ACHN (cell line): ENCODE measurements around the gene TMEM143.
A peak's percentile ranks its signal among the peaks of the same experiment; 100 is the strongest.

Source experiments
- DNase-seq: peaks from one replicate; pipeline ENCODE4 v3.0.0-alpha.2; 2015
- in situ Hi-C: cut with HindIII; loops from 2 replicates; pipeline ENCODE4 v1.10.0; 2017; ENCODE audit warnings: low sequenced_read_pairs, low pct_ligation_motif_present, low pct_unique_long_range_greater_than_20kb

The TMEM143 gene

DNA sequence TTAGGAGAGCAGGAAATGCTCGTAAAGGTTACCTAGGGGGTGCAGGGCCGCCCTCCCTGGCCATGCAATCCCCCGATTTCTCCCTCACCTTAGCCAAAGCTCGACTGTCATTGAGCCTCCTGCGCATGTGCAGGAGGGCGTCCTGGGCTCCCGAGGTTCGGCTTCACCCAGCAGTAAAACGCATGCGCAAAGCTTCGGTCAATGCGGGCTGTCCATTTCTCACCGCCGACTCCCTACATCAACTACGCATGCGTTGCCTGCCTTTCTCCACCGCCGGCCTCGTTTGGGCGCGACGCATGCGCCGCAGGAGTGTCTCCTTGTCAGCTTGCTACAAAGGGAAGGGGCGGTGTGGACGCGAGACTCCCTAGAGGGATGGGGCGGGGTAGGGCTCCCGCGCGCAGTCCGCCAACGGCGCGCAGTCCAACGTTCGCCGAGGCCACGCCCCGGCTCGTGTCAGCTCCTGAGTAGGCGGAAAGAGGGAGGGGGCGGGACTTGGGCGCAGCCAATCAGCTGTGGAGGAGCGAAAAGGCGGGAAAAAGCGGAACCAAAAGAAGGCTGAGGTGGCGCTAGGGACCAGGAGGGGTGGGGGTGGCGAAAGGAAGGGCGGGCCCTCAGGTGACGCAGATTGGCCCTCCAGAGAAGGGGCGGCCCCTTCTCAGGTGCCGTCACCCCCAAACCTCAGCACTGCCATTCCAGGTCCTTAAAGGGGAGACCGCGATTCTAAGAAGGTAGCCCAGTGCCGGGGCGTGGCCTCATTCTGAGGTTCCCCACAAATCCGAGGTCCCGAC lies at the start of gene TMEM143, which contains the start of gene SYNGR4:
Gene TMEM143 (minus strand): TSS at position 131 of the 788 bp plus-strand sequence. CDS start 20 bp downstream, at position 111.
Gene SYNGR4 (plus strand): TSS at position 558 of the 788 bp plus-strand sequence. CDS start 1,476 bp downstream, outside the sequence.
- DNase-seq: peak; percentile 98
- in situ Hi-C loops: no loop called here

DNA sequence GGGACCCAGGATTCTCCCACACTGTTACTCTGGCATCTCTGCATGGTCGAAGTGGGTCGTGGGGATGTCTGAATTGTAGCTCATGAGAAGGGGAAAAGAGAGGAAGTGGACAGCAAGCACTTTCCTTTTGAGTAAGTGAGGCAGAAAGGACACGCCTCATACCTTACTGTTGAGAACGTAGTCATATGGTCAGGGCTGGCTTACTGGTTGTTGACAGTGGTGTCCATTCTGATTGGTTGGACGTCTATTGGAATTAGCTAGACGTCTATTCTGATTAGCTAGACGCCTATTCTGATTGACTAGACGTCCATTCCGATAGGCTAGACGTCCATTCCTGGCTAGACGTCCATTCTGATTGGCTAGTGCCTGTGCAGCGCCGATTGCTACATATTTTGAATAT lies 42.1 kb upstream of the TMEM143 start:
- DNase-seq: no peak
- in situ Hi-C loops: no loop called here

DNA sequence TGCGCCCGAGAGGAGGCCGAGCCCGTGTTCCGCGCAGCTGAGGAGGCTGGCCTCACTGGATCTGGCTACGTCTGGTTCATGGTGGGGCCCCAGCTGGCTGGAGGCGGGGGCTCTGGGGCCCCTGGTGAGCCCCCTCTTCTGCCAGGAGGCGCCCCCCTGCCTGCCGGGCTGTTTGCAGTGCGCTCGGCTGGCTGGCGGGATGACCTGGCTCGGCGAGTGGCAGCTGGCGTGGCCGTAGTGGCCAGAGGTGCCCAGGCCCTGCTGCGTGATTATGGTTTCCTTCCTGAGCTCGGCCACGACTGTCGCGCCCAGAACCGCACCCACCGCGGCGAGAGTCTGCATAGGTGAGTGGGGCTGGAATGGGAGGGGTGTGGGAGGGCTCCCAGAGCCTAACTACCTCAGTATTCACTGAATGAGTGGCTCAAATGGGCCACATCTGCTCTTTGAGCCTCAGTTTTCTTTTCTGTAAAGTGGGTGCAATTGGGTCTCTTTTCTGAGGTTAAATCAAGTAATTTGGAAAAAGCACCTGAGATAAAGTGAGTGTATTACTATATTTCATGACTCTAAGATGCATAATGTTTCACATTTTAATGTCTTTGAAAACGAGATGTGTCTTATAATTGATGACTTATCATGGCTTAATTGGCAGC lies 41.4 kb upstream of the TMEM143 start:
- DNase-seq: no peak
- in situ Hi-C loops: no loop called here

DNA sequence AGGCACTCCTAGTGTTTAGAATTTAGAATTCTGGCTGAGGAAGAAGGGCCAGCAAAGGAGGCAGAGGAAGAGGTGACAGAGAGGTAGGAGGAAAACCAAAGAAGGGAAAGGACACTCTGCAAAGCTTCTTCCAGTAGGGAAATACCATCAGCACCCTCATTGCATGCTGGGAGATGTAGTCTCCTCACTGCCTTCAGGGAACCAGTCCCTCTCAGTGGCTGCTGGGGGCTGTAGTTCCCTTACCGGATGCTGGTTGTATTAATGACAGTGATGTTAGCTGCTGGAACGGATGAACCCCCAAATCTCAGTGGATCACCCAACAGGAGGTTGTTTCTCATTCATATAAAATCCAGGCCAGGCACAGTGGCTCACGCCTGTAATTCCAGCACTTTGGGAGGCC lies 39.9 kb upstream of the TMEM143 start:
- in situ Hi-C loops: no loop called here
- DNase-seq: peak; percentile 57

DNA sequence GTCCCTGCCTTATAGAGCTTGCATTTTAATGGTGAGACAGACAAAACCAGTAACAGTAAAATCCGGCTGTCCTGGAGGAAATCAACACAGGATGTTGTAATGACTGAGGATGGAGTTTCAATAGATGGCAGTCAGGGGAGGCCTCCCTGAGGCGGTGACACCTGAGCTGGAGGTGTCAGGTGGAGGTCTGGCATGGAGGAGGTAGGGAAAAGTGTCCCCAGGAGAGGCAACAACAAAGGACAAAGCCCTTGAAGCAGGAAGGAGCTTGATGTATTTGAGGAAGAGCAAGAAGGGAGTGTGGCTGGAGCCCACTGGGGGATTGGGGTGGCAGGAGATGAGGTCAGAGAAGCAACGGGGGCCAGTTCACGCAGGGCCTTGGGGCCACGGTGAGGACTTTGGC lies 37.5 kb upstream of the TMEM143 start:
- in situ Hi-C loops: no loop called here

DNA sequence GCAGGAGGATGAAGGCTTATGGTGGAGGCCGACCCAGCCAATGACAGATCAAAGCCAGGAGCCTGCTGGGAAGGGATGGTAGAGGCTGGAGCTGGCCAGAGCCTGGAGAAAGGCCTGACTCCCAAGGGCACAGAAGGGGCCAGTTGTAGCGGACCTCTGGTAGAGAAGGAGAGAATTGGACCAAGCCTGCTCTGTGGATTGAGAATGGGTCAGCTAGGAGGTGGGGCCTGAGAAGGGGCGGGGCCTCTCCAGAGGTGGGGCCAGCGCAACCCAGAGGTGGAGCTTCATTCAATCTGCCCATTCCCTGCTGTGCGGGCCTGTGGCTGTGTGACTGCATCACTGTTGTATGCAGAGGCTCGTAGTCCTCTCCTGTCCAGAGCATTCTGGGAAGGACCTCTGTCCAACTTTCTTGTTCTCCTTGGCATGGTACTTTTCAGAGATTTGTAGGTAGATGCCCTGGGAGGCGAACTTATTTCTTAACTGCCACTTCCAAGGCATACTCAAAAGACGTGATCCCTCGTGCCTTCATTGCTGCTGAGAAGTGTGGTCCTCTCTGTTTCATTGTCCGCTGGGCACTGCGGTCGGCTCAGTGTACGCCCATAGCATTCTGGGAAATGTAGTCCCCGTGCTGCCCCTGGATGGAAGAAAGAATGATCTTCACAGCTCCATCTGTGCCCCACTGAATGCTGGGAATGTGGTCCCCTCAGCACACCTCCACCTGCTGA lies 36.4 kb upstream of the TMEM143 start:
- in situ Hi-C loops: no loop called here
- DNase-seq: no peak

More for the DNA sequence above, 37.5 kb upstream of the TMEM143 start:
- DNase-seq: no peak

DNA sequence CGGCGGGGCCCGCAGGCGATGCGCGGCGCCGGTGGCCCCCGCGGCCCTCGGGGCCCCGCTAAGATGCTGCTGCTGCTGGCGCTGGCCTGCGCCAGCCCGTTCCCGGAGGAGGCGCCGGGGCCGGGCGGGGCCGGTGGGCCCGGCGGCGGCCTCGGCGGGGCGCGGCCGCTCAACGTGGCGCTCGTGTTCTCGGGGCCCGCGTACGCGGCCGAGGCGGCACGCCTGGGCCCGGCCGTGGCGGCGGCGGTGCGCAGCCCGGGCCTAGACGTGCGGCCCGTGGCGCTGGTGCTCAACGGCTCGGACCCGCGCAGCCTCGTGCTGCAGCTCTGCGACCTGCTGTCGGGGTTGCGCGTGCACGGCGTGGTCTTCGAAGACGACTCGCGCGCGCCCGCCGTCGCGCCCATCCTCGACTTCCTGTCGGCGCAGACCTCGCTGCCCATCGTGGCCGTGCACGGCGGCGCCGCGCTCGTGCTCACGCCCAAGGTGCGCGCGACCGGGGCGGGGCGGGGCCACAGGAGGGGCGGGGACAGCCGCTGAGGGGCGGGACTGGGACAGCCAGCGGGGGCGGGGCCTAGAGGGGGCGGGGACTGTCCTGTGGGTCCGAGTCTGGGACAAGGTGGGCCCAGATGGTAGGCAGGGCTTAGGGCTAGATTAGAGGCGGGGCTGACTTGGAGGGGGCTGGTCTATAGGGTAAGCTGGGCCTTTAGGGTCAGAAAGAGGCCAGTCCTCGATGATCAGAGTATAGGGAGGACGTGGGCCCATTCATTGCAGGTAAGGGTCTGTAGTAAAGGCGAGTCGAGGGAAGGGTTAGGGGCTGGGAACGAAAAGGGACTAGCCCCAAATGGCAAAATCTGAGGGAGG lies 34.9 kb upstream of the TMEM143 start:
- DNase-seq: peak; percentile 64

DNA sequence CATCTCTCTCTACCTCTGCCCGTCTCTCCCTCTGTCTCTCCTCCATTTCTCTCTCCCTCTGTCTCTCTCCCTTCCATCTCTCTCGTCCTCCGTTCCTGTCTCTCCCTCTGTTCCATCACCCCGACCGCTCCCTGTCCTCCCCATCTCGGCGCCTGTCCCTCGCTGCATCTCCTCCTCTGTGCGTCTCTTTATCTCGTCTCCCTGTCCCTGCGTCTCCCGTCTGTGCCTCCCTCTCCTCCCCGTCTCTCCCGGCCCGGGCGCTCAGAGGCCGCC lies 34.3 kb upstream of the TMEM143 start:
- in situ Hi-C loops: no loop called here
- no peak for DNase-seq

More for the DNA sequence above, 34.9 kb upstream of the TMEM143 start:
- in situ Hi-C loops: no loop called here

DNA sequence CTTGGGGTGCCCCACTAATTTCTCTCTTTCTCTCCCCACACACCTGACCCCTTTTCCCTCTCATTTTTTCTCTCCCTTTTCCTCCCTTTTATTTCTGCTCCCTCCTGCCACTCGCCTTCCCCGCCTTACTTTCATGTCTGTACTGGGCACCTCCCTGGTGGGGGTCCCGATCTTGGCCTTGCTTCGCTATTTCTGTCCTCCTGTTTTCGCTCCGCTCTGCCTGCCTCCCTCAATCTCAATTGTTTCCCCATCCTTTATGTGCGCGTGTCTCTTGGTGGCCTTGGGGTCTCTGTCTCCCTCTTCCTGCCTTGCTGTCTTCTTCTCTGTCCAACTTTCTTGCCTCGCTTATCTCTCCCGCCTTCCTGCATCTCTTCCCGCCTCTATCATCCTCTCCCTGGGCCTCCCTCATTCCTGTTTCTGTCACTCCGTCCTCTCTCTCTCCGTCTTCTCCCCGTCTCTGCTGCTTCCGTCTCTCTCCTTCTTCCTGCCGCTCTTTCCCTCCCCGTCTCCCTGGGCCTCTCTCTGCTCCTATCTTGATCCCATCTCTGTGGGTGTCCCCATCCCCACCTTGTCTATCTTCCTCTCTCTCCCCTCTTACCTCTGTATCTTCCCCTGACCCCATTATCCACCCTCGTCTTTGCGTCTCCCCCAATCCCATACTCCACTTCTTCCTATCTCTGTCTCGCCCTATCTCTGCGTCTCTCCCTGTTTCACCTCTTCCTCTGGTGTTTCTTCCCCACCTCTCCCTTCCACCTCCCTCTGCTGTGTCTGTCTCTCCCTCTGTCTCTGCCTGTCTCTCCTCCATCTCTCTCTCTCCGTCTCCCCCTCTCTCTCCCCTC lies 33.7 kb upstream of the TMEM143 start:
- in situ Hi-C loops: no loop called here
- DNase-seq: no peak

DNA sequence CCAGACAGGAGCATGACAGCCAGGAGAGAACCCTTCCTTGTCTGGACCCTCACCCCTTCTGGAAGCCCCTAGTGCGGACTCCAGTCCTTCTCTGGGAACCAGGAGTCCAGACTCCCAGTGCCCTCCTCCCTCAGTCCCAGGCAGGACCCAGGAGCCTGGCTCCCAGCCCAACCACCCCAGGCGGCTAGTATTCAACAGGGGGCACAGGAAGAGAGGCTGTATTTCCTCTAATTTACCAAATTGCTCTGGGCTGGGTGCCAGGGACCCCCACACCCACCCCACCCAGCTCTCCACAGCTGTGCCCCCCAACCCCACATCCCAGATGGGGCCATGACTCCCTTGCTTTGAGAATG lies 33.1 kb upstream of the TMEM143 start:
- DNase-seq: no peak
- in situ Hi-C loops: no loop called here

DNA sequence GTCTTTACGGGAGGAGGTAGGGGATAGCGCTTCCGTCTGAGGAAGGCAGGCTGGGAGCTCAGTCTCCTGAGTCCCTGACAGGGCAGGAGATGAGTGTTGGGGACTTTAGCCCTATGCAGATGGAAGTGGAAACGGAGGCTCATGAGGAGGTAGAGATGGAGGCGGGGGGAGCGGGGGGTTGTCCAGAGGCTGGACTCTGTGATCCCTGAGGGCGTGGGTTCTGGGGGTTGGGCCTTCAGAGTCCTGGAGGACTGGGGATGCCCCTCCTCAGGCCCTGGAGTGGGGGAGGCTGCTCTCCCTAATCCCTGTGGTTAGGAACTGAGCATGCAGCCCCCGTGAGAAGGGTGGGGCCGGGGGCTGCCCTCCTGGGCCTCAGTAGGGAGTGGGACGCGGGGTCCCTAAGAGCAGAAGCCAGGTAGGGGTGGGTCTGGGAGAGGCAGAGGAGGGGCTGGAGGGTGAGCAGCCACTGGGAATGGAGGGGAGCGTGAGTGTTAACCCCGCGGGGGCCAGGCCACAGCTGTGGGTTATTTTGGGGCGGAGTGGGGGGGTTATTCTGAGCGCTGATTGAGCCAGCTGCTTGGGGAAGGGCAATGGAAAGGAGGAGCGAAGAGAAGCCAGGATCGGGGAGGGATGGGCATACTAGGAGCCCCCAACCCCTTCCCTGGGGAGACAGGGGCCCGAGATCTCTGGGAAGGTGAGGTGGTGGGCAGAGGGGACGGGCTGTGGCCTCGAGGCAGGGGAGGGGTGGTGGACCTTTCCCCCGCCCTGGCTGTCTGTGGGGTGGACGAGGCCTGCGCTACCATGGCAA lies 32.5 kb upstream of the TMEM143 start:
- no peak for DNase-seq
- in situ Hi-C loops: no loop called here

DNA sequence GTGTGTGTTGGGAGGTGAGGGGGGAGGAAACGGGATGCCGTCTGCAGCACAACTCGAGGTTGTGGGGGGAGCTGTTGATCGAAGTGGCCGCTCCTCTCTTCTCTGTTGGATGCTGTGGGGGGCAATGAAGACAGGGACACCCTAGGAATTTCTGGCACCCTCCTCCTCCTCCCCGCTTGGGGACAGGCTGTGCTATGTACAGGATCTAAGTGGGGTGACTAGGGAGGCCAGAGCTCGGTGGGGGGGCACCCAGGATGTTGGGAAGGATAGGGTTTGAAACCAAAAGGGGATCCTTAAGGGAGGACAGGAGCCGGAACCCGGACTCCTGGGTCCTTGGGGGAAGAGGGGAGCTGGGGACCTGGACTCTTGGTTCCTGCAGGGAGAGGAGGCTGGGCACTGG lies 31.8 kb upstream of the TMEM143 start:
- in situ Hi-C loops: no loop called here

DNA sequence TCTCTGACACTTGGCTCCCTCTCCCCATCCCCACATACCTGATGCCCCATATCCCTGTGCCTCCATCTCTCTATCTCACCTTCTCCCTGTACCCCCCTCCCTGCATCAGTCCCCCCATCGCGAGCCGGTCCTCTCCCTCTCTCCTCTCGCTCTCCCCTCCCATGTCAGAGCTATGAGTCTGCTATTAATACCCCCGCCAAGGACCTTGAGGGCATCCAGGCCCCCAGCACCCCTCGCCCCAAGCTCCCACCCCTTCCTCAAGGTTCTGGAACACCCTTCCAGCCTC lies 31.4 kb upstream of the TMEM143 start:
- DNase-seq: no peak
- in situ Hi-C loops: no loop called here

More for the DNA sequence above, 31.8 kb upstream of the TMEM143 start:
- DNase-seq: no peak

DNA sequence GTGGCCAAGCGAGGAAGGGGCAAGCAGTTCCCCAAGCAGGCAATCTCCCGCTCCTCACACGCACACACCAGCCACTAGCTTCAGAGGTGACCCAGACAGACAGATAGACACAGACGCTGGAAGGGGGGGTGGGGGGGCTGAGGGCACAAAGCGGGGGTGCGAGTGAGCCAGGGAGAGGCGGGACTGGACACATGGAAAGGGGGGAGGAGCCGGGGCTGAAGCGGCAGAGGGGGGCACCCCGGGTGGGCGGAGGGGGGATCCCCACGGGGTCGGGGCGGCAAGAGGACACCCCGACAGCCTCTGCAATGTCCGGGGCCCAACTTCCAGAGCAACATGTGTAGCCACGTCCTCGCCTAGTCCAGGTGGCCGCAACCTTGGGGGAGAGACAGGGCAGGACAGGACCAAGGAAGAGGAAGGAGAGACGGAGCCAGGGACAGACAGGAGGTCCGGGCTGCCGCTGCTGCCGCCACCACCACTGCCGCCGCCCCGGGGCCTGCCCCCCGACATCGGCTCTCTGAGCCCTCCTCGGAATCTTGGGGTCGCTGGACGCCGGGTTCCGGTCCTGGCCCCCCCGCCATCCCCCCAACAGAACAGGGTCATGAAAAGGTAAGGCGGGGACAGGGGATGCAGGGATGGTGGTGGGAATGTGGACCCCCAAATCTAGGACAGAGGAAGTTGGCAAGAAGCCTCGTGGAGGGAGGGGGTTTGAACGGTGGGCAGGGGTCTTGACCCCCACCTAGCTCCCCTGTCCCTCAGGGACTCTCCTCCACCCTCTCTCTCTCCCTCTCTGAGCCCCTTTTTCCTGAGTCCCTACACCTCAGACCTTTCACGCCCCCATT lies 30.8 kb upstream of the TMEM143 start:
- in situ Hi-C loops: no loop called here
- DNase-seq: no peak

DNA sequence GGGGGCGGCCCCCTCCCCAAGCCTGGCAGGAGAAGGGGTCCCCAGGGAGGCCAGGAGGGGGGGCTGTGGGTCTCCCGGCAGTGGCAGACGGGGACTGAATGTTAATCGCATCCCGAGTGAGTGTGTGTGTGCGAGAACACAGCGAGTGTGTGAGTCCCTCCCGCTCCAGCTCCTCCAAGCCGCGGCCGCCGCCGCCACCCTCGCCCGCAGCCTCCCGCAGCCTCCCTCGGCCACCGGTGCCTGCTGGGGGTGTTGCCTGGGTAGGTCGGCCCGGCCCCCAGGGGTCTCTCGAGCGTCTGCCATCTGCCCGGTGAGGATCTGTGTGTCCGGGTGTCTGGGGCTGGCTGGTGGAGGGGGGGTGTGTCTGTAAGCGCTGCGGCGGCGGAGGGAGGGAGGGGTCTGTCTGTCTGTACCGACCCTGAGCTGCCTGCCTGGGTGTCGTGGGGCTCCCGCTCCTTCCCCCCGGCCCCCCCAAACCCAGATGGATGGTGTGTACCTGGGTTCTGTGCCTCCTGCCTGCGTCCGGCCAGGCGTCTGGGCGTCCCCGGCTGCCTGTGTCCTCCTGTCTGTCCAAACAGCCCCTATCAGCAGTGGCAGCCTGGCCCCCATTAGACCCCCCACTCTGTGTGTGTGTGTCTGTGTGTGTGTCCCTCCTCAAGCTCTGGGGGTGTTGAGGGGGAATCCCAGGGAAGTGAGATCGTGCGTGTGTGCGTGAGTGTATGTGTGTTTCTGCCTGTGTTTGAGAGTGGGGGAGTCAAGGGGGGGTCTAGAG lies 30.0 kb upstream of the TMEM143 start, which contains the start of gene GRIN2D:
Gene GRIN2D (plus strand): TSS at position 110 of the 772 bp plus-strand sequence. CDS start 4,725 bp downstream, outside the sequence.
- DNase-seq: peak; percentile 24

More for the DNA sequence above, 30.0 kb upstream of the TMEM143 start, which contains the start of gene GRIN2D:
- in situ Hi-C loops: no loop called here
